Prostate gland (tissue), 2 donors: ENCODE data around the gene FAM171A2. TPM values are rescaled to one million over a fixed set of nuclear protein-coding genes. Genes with fewer than 3 reads are reported as not detected.
"Not testable (repeated sequence)": the region's sequence is repeated elsewhere in the genome, so short reads cannot be mapped to it uniquely, and the experiment has no call there.

Source experiments
- DNase-seq: peaks from one replicate; pipeline ENCODE4 v3.0.0-alpha.2; 2019; ENCODE audit warnings: low spot score
- H3K27ac ChIP-seq, 2 donors: fragments of 200-600 bp; sonication (generic); 2 replicates each; pipeline ENCODE4 v1.5.1; 2017 to 2019
- H3K27me3 ChIP-seq: fragments of 200-600 bp; sonication (generic); replicated peaks from 2 replicates; pipeline ENCODE4 v1.5.1; 2019; ENCODE audit not compliant: insufficient read depth
- H3K36me3 ChIP-seq, 2 donors: fragments of 200-600 bp; sonication (generic); 1 replicate in 1 of 2; 2 replicates in 1 of 2; pipeline versions ENCODE4 v1.5.1 to v1.8.1; 2017 to 2019
- H3K4me1 ChIP-seq: fragments of 200-600 bp; sonication (generic); replicated peaks from 2 replicates; pipeline ENCODE4 v1.5.1; 2019
- H3K4me3 ChIP-seq, 2 donors: fragments of 200-600 bp; sonication (generic); 2 replicates each; pipeline ENCODE4 v1.5.1; 2017 to 2019
- H3K9me3 ChIP-seq: fragments of 200-600 bp; sonication (generic); 2 replicates; pipeline ENCODE4 v1.5.1; 2017
- CTCF ChIP-seq, 4 experiments: fragments of 200-600 bp in 2 of 4; fragments of 450-650 bp in 2 of 4; sonication (generic) in 2 of 4; IDR thresholded peaks; 1 replicate in 3 of 4; 2 replicates in 1 of 4; pipeline ENCODE4 v1.5.1; 2016 to 2019; ENCODE audit warnings: antibody characterized with exemption in 4 of 4, mild to moderate bottlenecking in 2 of 4, moderate library complexity in 2 of 4
- POLR2A ChIP-seq: fragments of 450-650 bp; IDR thresholded peaks from one replicate; pipeline ENCODE4 v1.6.1; 2016; ENCODE audit warnings: antibody characterized with exemption, mild to moderate bottlenecking
- POLR2AphosphoS5 ChIP-seq: sonication (generic); formaldehyde crosslinking; IDR thresholded peaks from one replicate; pipeline ENCODE4 v1.6.1; 2017; ENCODE audit warnings: antibody characterized with exemption
- WGBS: methylation state at CpG from one replicate; pipeline ENCODE4 v1.1.5; 2018; 5-methylcytosine and 5-hydroxymethylcytosine counted together
- intact Hi-C: fragments of 100-400 bp; cut with DNase I; formaldehyde crosslinking; loops from one replicate; pipeline ENCODE4 v1.14.2; 2022
- total RNA-seq, 2 donors: library from RNA; depleted of rRNA; stranded (reverse); fragments of >200 nt; gene quantifications; one replicate each; pipeline ENCODE4 v1.1.0, GENCODE V29; 2016

FAM171A2 gene
- total RNA-seq, 2 donors from 2014 or later, result 1.8 to 6.1 TPM

GRCh38 chr17:44374306-44375195 lies 10.9 kb upstream of the FAM171A2 start:
- WGBS, result 41% methylated on average over 31 of the region's 31 CpGs
- Histone ChIP-seq H3K4me1 (no peaks in the 10 kb centered on the region), H3K36me3 (no peaks in the 10 kb centered on the region), H3K27ac (no peak overlapping the region), H3K9me3 (no peaks in the 10 kb centered on the region), H3K27me3 (no peaks in the 10 kb centered on the region), H3K4me3 (no peak overlapping the region)
- no peak for DNase-seq
- no peak for TF ChIP-seq POLR2A
- no peak for TF ChIP-seq POLR2AphosphoS5
- TF ChIP-seq CTCF (IDR thresholded peaks at IDR 0.05), result no peak
- intact Hi-C loops, result no loop called here

- no peaks in the 10 kb centered on the region for H3K36me3 ChIP-seq
- TF ChIP-seq POLR2A (no peak), CTCF (IDR thresholded peaks at IDR 0.05) (no peak), POLR2AphosphoS5 (no peak)
- H3K27ac ChIP-seq, result no peak overlapping the region
- intact Hi-C loops, result no loop called here
- no peaks in the 10 kb centered on the region for H3K9me3 ChIP-seq
- 75% methylated on average over 10 of the region's 10 CpGs for WGBS
- H3K4me1 ChIP-seq, result no peaks in the 10 kb centered on the region
- DNase-seq, result no peak
- H3K4me3 ChIP-seq, result no peak overlapping the region
- no peaks in the 10 kb centered on the region for H3K27me3 ChIP-seq
Observed at GRCh38 chr17:44372036-44372435, 8.4 kb upstream of the FAM171A2 start.

- H3K4me3 ChIP-seq, H3K9me3 ChIP-seq, intact Hi-C loops, H3K36me3 ChIP-seq, H3K4me1 ChIP-seq, H3K27ac ChIP-seq, DNase-seq, H3K27me3 ChIP-seq: not testable (repeated sequence)
- 45% methylated on average over 17 of the region's 17 CpGs for WGBS
Observed at GRCh38 chr17:44369414-44370023, 5.9 kb upstream of the FAM171A2 start.

GRCh38 chr17:44368391-44369243 lies 5.0 kb upstream of the FAM171A2 start:
- H3K27ac ChIP-seq, DNase-seq, intact Hi-C loops, H3K27me3 ChIP-seq, H3K4me1 ChIP-seq, H3K4me3 ChIP-seq, H3K36me3 ChIP-seq, H3K9me3 ChIP-seq: not testable (repeated sequence)
- 87% methylated on average over 29 of the region's 42 CpGs for WGBS

GRCh38 chr17:44367231-44367979 lies 3.8 kb upstream of the FAM171A2 start:
- no peaks in the 10 kb centered on the region for H3K9me3 ChIP-seq
- H3K36me3 ChIP-seq, result no peaks in the 10 kb centered on the region
- TF ChIP-seq POLR2AphosphoS5, result no peak
- no peak for TF ChIP-seq CTCF (IDR thresholded peaks at IDR 0.05)
- TF ChIP-seq POLR2A, result no peak
- no peak overlapping the region for H3K27ac ChIP-seq
- intact Hi-C loops, result no loop called here
- no peak overlapping the region for H3K4me3 ChIP-seq
- no peaks in the 10 kb centered on the region for H3K4me1 ChIP-seq
- WGBS, result 31% methylated on average over 7 of the region's 7 CpGs
- DNase-seq, result no peak
- H3K27me3 ChIP-seq, result no peaks in the 10 kb centered on the region

GRCh38 chr17:44365051-44365450 lies 1.4 kb upstream of the FAM171A2 start:
- H3K36me3 ChIP-seq, intact Hi-C loops, H3K27ac ChIP-seq, H3K27me3 ChIP-seq, H3K9me3 ChIP-seq, DNase-seq, H3K4me1 ChIP-seq, H3K4me3 ChIP-seq: not testable (repeated sequence)
- WGBS, result 91% methylated on average over 5 of the region's 5 CpGs
